Measurements from ENCODE around the gene AKNAD1.

- TF ChIP-seq EZH2phosphoT487 (IDR thresholded peaks at IDR 0.05; ENCODE audit: insufficient read depth, low read depth) (no peak), EZH2 (IDR thresholded peaks at IDR 0.05; ENCODE audit: insufficient read depth, poor library complexity, severe bottlenecking) (no peak)
These were observed 20.7 kb upstream of the AKNAD1 start for GRCh38 chr1:108877348-108878159.

Data from GM23248 (cell line).